Sigmoid colon (tissue), 4 donors: ENCODE data around the gene PCBP1.

Source experiments
- POLR2AphosphoS5 ChIP-seq, 4 donors: sonication (generic); formaldehyde crosslinking; IDR thresholded peaks; one replicate each; pipeline ENCODE4 v1.6.1; 2017; ENCODE audit warnings: antibody characterized with exemption in 4 of 4
- TF ChIP-seq, protein P1 (sequence below), 4 experiments: fragments of 450-650 bp in 3 of 4; fragments of 200-600 bp in 1 of 4; IDR thresholded peaks; one replicate each; pipeline ENCODE4 v1.5.1; 2016 to 2019; ENCODE audit warnings: antibody characterized with exemption in 4 of 4, mild to moderate bottlenecking in 3 of 4, moderate library complexity in 2 of 4

- TF ChIP-seq POLR2AphosphoS5 (IDR thresholded peaks at IDR 0.05) = no peak
- TF ChIP-seq, protein P1, sequence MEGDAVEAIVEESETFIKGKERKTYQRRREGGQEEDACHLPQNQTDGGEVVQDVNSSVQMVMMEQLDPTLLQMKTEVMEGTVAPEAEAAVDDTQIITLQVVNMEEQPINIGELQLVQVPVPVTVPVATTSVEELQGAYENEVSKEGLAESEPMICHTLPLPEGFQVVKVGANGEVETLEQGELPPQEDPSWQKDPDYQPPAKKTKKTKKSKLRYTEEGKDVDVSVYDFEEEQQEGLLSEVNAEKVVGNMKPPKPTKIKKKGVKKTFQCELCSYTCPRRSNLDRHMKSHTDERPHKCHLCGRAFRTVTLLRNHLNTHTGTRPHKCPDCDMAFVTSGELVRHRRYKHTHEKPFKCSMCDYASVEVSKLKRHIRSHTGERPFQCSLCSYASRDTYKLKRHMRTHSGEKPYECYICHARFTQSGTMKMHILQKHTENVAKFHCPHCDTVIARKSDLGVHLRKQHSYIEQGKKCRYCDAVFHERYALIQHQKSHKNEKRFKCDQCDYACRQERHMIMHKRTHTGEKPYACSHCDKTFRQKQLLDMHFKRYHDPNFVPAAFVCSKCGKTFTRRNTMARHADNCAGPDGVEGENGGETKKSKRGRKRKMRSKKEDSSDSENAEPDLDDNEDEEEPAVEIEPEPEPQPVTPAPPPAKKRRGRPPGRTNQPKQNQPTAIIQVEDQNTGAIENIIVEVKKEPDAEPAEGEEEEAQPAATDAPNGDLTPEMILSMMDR (IDR thresholded peaks at IDR 0.05) = no peak
Observed at GRCh38 chr2:70080610-70081200, 6.6 kb upstream of the PCBP1 start.
